Kidney glomerular epithelial cell (primary cell): Measurements from ENCODE around the gene CHST11.
A peak's percentile ranks its signal among the peaks of the same experiment; 100 is the strongest.
"Not testable (repeated sequence)": the region's sequence is repeated elsewhere in the genome, so short reads cannot be mapped to it uniquely, and the experiment has no call there.

Source experiments
- DNase-seq: peaks from one replicate; lab custom pipeline; 2025; lab: John Stamatoyannopoulos, UW

The CHST11 gene

GRCh38 chr12:104802208-104802607, 345.5 kb downstream of the CHST11 start:
- DNase-seq = no peak

GRCh38 chr12:104805186-104805585, 348.4 kb downstream of the CHST11 start:
- DNase-seq = peak; percentile 34

- DNase-seq = not testable (repeated sequence)
Measured at GRCh38 chr12:104806194-104806593, 349.4 kb downstream of the CHST11 start.

- no peak for DNase-seq
Measured at GRCh38 chr12:104809251-104809650, 352.5 kb downstream of the CHST11 start.

- DNase-seq = no peak
Measured at GRCh38 chr12:104809706-104810385, 353.1 kb downstream of the CHST11 start.
